ENCODE measurements around the gene UCKL1. TPM values are rescaled to one million over a fixed set of nuclear protein-coding genes. Genes with fewer than 3 reads are reported as not detected.

UCKL1 gene
- total RNA-seq, 3 donors from 2014 or later (not counting 1 experiment from before 2014, with no cell fraction given): 49.9 to 58.1 (median 49.9) TPM

GRCh38 chr20:64001607-64002011 lies 45.4 kb upstream of the UCKL1 start:
- ATAC-seq: no peak
- Histone ChIP-seq H3K4me1 (ENCODE audit: control insufficient read depth, insufficient read depth, low read length) (no peaks in the 10 kb centered on the region), H3K4me3 (ENCODE audit: low read length) (no peak overlapping the region), H3K36me3 (ENCODE audit: control insufficient read depth, insufficient read depth, low read length) (peaks cover 65% of the 10 kb centered on the region), H3K27ac (ENCODE audit: low read length) (no peak overlapping the region), H3K27me3 (ENCODE audit: control insufficient read depth, insufficient read depth, low read length) (no peaks in the 10 kb centered on the region), H3K9me3 (ENCODE audit: control insufficient read depth, insufficient read depth, low read length) (no peaks in the 10 kb centered on the region)
- H3K27me3 Mint-ChIP-seq (ENCODE audit: low read depth in 2 of 2): no peaks in the 10 kb centered on the region
- no peak for TF ChIP-seq CTCF (IDR thresholded peaks at IDR 0.05)
- H3K4me1 Mint-ChIP-seq: peaks cover 0 to 4% of the 10 kb centered on the region in 2 donors
- H3K4me3 Mint-ChIP-seq: no peak overlapping the region
- no peaks in the 10 kb centered on the region for H3K9me3 Mint-ChIP-seq
- H3K36me3 Mint-ChIP-seq: no peaks in the 10 kb centered on the region
- H3K27ac Mint-ChIP-seq: no peak overlapping the region
- DNase-seq: no peak
- 96% methylated on average over 11 of the region's 11 CpGs for WGBS (ENCODE audit: insufficient coverage)
- intact Hi-C loops (cut with micrococcal nuclease): no loop called here

GRCh38 chr20:64000906-64001305 lies 44.7 kb upstream of the UCKL1 start:
- H3K4me3 Mint-ChIP-seq: no peak overlapping the region
- no peaks in the 10 kb centered on the region for H3K27me3 ChIP-seq (ENCODE audit: control insufficient read depth, insufficient read depth, low read length)
- WGBS (ENCODE audit: insufficient coverage): 98% methylated on average over 12 of the region's 12 CpGs
- no peaks in the 10 kb centered on the region for H3K9me3 Mint-ChIP-seq
- no peaks in the 10 kb centered on the region for H3K4me1 ChIP-seq (ENCODE audit: control insufficient read depth, insufficient read depth, low read length)
- ATAC-seq: no peak
- H3K4me3 ChIP-seq (ENCODE audit: low read length): no peak overlapping the region
- H3K4me1 Mint-ChIP-seq: peaks cover 0 to 4% of the 10 kb centered on the region in 2 donors
- H3K27me3 Mint-ChIP-seq (ENCODE audit: low read depth in 2 of 2): no peaks in the 10 kb centered on the region
- no peaks in the 10 kb centered on the region for H3K9me3 ChIP-seq (ENCODE audit: control insufficient read depth, insufficient read depth, low read length)
- H3K27ac ChIP-seq (ENCODE audit: low read length): no peak overlapping the region
- no peaks in the 10 kb centered on the region for H3K36me3 Mint-ChIP-seq
- TF ChIP-seq CTCF (IDR thresholded peaks at IDR 0.05): no peak
- intact Hi-C loops (cut with micrococcal nuclease): no loop called here
- no peak overlapping the region for H3K27ac Mint-ChIP-seq
- DNase-seq: no peak
- H3K36me3 ChIP-seq (ENCODE audit: control insufficient read depth, insufficient read depth, low read length): peaks cover 70% of the 10 kb centered on the region

DNA sequence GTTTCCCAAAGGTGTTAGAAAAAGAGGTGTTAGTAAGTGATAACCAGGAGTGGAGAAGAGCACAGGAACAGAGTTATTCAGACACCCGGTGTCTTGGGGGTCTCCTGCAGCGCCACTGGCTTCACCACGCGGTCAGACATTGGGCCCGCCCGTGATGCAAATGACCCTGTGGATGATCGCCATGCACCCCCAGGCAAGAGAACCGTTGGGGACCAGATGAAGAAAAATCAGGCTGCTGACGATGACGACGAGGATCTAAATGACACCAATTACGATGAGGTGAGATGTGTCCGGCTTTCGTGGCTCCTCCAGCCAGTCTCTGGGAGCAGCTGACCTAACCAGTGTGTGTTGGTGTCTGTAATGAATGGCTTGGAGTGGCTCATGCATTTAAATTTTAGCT lies 26.7 kb upstream of the UCKL1 start:
- ATAC-seq (no peak), DNase-seq (no peak)
- Histone ChIP-seq H3K36me3 (ENCODE audit: control insufficient read depth, insufficient read depth, low read length) (peaks cover 32% of the 10 kb centered on the region), H3K9me3 (ENCODE audit: control insufficient read depth, insufficient read depth, low read length) (no peaks in the 10 kb centered on the region), H3K4me3 (ENCODE audit: low read length) (no peak overlapping the region), H3K4me1 (ENCODE audit: control insufficient read depth, insufficient read depth, low read length) (peaks cover 40% of the 10 kb centered on the region), H3K27me3 (ENCODE audit: control insufficient read depth, insufficient read depth, low read length) (no peaks in the 10 kb centered on the region), H3K27ac (ENCODE audit: low read length) (no peak overlapping the region)
- Mint-ChIP-seq H3K27me3 (ENCODE audit: low read depth in 2 of 2) (no peaks in the 10 kb centered on the region), H3K27ac (peak overlapping the region; percentile 41 to 95), H3K4me3 (peak overlapping the region; percentile 65), H3K36me3 (peaks cover 14% of the 10 kb centered on the region), H3K4me1 (peaks cover 44 to 49% of the 10 kb centered on the region in 2 donors), H3K9me3 (no peaks in the 10 kb centered on the region)
- intact Hi-C loops (cut with micrococcal nuclease): no loop called here
- TF ChIP-seq CTCF (IDR thresholded peaks at IDR 0.05): no peak
- WGBS (ENCODE audit: insufficient coverage): 96% methylated on average over 14 of the region's 14 CpGs
